Right lobe of liver (tissue), 4 donors: Measurements from ENCODE around the gene GID8.

Experiments
- POLR2A ChIP-seq: fragments of 450-650 bp; IDR thresholded peaks from one replicate; pipeline ENCODE4 v1.6.1; 2017; ENCODE audit warnings: antibody characterized with exemption, mild to moderate bottlenecking
- TF ChIP-seq, protein P1 (sequence below), 4 donors: fragments of 200-600 bp in 3 of 4; fragments of 450-650 bp in 1 of 4; IDR thresholded peaks; one replicate each; pipeline versions ENCODE4 v1.5.1 to v1.8.0; 2016 to 2022; ENCODE audit warnings: antibody characterized with exemption in 4 of 4, mild to moderate bottlenecking in 2 of 4
- donor health status: DM: no; HTN: no; CAD: no.
- donor health status: DM: no; HTN: no; CAD: no.
- donor health status: DM: no; HTN: yes; CAD: no.

DNA sequence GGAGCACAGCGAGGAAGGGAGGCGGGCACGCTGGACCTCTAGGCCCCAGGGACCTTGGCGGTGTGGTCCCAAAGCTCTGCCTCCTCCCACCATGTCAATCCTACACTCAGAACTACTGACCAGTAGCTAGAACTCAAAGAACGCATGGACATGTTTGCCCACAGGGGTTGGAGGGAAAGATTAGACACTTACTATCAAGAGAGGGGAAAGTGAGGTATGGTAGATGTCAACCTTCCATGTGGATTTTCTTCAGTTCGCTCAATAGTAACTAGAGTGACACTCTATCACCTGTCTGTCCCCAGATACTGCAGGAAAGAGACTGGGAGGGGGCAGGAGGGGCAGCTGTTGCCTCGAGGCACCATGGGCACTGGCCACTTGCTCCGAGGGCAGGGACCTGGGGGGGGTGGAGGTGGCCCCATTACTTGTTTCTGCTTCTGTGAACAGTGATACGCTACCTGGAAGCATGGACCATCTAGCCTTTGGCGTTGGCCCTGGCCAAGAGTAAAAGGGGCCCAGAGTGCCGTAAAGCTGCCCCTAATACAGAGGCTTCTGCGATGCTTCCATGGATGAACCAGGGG, 10.7 kb upstream of the GID8 start:
- TF ChIP-seq POLR2A = no peak
- TF ChIP-seq, protein P1, sequence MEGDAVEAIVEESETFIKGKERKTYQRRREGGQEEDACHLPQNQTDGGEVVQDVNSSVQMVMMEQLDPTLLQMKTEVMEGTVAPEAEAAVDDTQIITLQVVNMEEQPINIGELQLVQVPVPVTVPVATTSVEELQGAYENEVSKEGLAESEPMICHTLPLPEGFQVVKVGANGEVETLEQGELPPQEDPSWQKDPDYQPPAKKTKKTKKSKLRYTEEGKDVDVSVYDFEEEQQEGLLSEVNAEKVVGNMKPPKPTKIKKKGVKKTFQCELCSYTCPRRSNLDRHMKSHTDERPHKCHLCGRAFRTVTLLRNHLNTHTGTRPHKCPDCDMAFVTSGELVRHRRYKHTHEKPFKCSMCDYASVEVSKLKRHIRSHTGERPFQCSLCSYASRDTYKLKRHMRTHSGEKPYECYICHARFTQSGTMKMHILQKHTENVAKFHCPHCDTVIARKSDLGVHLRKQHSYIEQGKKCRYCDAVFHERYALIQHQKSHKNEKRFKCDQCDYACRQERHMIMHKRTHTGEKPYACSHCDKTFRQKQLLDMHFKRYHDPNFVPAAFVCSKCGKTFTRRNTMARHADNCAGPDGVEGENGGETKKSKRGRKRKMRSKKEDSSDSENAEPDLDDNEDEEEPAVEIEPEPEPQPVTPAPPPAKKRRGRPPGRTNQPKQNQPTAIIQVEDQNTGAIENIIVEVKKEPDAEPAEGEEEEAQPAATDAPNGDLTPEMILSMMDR (IDR thresholded peaks at IDR 0.05) = no peak
